Immature natural killer cell (primary cell): ENCODE measurements around the gene LHFPL2. TPM values are rescaled to one million over a fixed set of nuclear protein-coding genes. Genes with fewer than 3 reads are reported as not detected.
"Not testable (repeated sequence)": the region's sequence is repeated elsewhere in the genome, so short reads cannot be mapped to it uniquely, and the experiment has no call there.

Source experiments
- DNase-seq, 3 donors: peaks; one replicate each; pipeline ENCODE4 v3.0.0; 2022; ENCODE audit warnings: mixed read lengths in 1 of 3
- H3K27ac Mint-ChIP-seq, 6 donors: one replicate each; pipeline ENCODE4 v1.8.0; 2020; ENCODE audit warnings: mixed read lengths in 6 of 6, mild to moderate bottlenecking in 5 of 6, inconsistent platforms in 4 of 6, moderate library complexity in 3 of 6
- H3K27me3 Mint-ChIP-seq, 3 donors: one replicate each; pipeline ENCODE4 v1.8.0; 2020 to 2021; ENCODE audit warnings: low read depth in 3 of 3, mild to moderate bottlenecking in 3 of 3, mixed read lengths in 3 of 3, moderate library complexity in 3 of 3, inconsistent platforms in 1 of 3
- H3K36me3 Mint-ChIP-seq, 3 donors: one replicate each; pipeline ENCODE4 v1.8.0; 2020; ENCODE audit warnings: mixed read lengths in 3 of 3, inconsistent platforms in 2 of 3, mild to moderate bottlenecking in 2 of 3
- H3K4me1 Mint-ChIP-seq, 2 donors: one replicate each; pipeline ENCODE4 v1.8.0; 2020; ENCODE audit warnings: inconsistent platforms in 2 of 2, mild to moderate bottlenecking in 2 of 2, mixed read lengths in 2 of 2, moderate library complexity in 1 of 2
- H3K4me3 Mint-ChIP-seq, 5 donors: one replicate each; pipeline ENCODE4 v1.8.0; 2020; ENCODE audit warnings: mild to moderate bottlenecking in 5 of 5, mixed read lengths in 5 of 5, inconsistent platforms in 3 of 5, moderate library complexity in 3 of 5
- H3K9me3 Mint-ChIP-seq, 6 donors: one replicate each; pipeline ENCODE4 v1.8.0; 2020; ENCODE audit warnings: mild to moderate bottlenecking in 6 of 6, mixed read lengths in 6 of 6, inconsistent platforms in 4 of 6, moderate library complexity in 3 of 6
- polyA plus RNA-seq, 3 donors: library from polyadenylated mRNA; unstranded; fragments of 300-500 nt; fragmentation: Illumina TruSeq; gene quantifications; one replicate each; pipeline ENCODE4 v1.2.3, GENCODE V29; 2021

Gene LHFPL2
- polyA plus RNA-seq, 3 donors from 2014 or later, result 0.09 to 0.49 TPM; not detected in 1

DNA sequence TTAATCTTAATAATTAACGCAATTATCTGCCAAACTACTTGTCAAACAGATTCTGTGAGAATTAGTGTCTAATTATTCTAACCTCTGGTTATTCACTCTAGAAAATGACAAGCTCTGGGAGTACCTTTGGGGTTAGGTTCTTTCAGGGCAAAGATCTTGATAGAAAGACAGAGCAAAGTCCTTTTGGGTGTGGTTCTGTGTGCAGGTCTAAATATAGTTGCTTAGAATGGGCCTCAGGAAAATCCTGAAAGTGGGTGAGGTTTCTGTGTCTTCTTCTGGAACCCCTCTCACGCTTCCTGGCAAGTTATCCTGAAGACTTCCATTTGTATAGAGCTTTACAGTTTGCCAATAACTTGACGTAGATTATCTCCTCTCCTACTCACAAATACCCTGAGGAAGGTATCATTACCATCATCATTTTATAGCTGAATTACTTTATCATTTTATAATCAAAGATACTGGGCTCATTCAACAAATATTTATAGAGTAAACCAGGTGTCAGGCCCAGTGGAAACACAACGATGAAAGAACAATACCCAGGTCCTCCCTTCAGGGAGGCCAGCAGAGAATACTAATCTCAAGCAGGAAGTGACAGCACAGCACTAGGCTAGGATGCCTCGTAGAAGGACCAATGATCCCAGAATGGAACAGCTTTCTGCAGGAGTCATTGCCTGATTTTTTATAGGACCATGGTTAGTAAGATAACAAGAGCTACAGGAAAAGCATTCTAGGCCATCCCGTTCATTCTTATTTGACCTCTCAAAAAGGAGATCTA lies 27.6 kb upstream of the LHFPL2 start:
- no peaks in the 10 kb centered on the region for H3K9me3 Mint-ChIP-seq
- H3K4me1 Mint-ChIP-seq, result no peaks in the 10 kb centered on the region
- peaks cover 0 to 7% (median 0%) of the 10 kb centered on the region in 3 donors for H3K27me3 Mint-ChIP-seq
- DNase-seq, result no peak
- H3K27ac Mint-ChIP-seq, result no peak overlapping the region
- H3K36me3 Mint-ChIP-seq, result no peaks in the 10 kb centered on the region
- H3K4me3 Mint-ChIP-seq, result no peak overlapping the region

DNA sequence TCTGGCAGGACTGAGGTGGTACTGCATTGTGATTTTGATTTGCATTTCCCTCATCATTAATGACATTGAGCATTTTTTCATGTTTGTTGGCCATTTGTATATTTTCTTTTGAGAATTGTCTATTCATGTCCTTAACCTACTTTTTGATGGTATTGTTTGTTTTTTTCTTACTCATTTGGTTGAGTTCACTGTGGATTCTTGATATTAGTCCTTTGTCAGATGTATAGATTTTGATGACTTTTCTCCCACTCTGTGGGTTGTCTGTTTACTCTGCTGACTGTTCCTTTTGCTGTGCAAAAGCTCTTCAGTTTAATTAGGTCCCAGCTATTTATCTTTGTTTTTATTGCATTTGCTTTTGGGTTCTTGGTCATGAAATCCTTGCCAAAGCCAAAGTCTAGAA lies 25.3 kb upstream of the LHFPL2 start:
- DNase-seq, result not testable (repeated sequence)

DNA sequence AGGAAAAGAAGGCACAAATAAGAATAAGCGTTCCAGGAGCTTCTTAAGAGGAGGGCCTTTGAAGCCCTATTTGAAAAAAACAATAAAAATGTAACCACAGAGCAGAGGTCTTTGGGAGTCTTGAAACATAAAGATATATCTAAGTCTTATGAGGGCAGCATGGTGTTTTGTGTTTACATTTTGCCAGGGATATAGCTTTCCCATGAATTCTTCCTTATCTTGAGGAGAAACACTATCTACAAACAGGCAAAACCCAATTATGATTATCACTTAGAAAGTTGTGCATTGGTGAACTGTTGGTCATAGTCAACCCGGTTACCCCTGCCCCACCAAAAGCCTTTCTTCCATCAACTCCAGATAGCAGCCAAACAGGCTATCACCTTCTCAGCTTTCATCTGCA lies 23.6 kb upstream of the LHFPL2 start:
- no peaks in the 10 kb centered on the region for H3K9me3 Mint-ChIP-seq
- DNase-seq, result no peak
- H3K27me3 Mint-ChIP-seq, result peaks cover 0 to 6% (median 2%) of the 10 kb centered on the region in 3 donors
- H3K4me1 Mint-ChIP-seq, result no peaks in the 10 kb centered on the region
- H3K27ac Mint-ChIP-seq, result no peak overlapping the region
- no peaks in the 10 kb centered on the region for H3K36me3 Mint-ChIP-seq
- no peak overlapping the region for H3K4me3 Mint-ChIP-seq

More for the DNA sequence above, 25.3 kb upstream of the LHFPL2 start:
- not testable (repeated sequence) for H3K4me1 Mint-ChIP-seq, H3K27ac Mint-ChIP-seq, H3K4me3 Mint-ChIP-seq, H3K9me3 Mint-ChIP-seq, H3K27me3 Mint-ChIP-seq, H3K36me3 Mint-ChIP-seq

DNA sequence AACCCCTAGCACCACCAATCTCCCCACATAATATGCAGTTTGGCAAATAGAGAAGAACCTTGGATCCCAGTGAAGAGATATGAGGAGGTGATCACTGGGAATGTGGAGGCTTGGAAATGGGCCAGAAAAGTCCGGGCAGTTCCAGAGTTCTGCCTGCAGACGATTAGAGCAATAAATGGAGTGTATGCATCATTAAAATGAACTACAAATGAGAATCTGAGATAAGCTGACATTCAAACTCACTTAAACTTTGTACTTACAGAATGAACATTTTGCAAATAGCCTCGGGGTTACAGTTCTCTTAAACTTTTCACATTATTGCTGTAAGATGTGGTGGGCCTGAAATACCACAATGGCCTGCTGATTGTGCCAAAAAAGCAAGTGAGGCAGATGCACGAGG lies 23.0 kb upstream of the LHFPL2 start:
- no peak overlapping the region for H3K4me3 Mint-ChIP-seq
- H3K9me3 Mint-ChIP-seq, result no peaks in the 10 kb centered on the region

DNA sequence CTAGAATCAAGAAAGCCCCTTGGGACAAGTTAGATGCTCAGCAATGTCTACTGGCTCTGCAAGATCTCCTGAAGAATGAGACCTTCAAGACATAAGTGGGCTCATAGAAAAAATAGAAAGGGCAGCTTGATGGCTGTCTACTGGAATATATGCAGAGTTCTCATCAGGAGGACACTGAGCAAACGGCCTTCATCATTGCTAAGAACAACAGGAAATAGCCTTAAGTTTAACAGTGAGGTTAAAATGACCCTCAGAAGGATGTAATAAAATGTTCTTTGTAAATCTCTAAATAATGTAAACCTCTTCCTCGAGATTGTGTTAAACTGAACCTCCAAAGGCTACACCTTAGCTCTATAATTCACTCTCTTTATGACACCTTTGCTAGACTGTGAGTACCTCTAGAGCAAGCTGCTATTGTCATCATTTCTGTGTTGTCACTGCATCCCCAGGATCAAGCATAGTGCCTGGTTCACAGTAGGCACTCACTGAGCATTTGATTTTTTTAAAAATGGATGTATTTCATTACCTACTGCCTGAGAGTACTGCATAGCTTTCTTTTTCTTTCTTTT lies 22.2 kb upstream of the LHFPL2 start:
- H3K9me3 Mint-ChIP-seq, result no peaks in the 10 kb centered on the region
- no peak overlapping the region for H3K4me3 Mint-ChIP-seq
- no peak for DNase-seq
- no peak overlapping the region for H3K27ac Mint-ChIP-seq
- H3K4me1 Mint-ChIP-seq, result no peaks in the 10 kb centered on the region
- no peaks in the 10 kb centered on the region for H3K36me3 Mint-ChIP-seq
- H3K27me3 Mint-ChIP-seq, result peaks cover 3 to 6% (median 3%) of the 10 kb centered on the region in 3 donors

More for the DNA sequence above, 23.0 kb upstream of the LHFPL2 start:
- Mint-ChIP-seq H3K36me3 (no peaks in the 10 kb centered on the region), H3K27ac (no peak overlapping the region), H3K27me3 (peaks cover 0 to 6% (median 3%) of the 10 kb centered on the region in 3 donors), H3K4me1 (no peaks in the 10 kb centered on the region)
- DNase-seq, result no peak

DNA sequence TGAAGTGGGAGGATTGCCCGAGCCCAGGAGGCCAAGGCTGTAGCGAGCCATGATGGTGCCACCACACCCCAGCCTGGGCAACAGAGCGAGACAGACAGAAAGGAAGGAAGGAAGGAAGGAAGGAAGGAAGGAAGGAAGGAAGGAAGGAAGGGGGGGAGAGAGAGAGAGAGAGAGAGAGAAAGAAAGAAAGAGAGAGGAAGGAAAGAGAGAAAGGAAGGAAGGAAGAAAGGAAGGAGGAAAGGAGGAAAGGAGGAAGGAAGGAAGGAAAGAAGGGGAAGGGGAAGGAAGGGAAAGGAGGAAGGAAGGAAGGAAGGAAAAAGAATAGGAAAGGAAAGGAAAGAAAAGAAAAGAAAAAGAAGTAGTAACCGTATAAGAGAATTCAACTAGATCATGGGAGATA lies 20.8 kb upstream of the LHFPL2 start:
- H3K27ac Mint-ChIP-seq, result no peak overlapping the region
- no peaks in the 10 kb centered on the region for H3K36me3 Mint-ChIP-seq
- H3K4me3 Mint-ChIP-seq, result no peak overlapping the region
- peaks cover 3 to 8% (median 3%) of the 10 kb centered on the region in 3 donors for H3K27me3 Mint-ChIP-seq
- DNase-seq, result no peak
- H3K9me3 Mint-ChIP-seq, result no peaks in the 10 kb centered on the region
- H3K4me1 Mint-ChIP-seq, result no peaks in the 10 kb centered on the region

DNA sequence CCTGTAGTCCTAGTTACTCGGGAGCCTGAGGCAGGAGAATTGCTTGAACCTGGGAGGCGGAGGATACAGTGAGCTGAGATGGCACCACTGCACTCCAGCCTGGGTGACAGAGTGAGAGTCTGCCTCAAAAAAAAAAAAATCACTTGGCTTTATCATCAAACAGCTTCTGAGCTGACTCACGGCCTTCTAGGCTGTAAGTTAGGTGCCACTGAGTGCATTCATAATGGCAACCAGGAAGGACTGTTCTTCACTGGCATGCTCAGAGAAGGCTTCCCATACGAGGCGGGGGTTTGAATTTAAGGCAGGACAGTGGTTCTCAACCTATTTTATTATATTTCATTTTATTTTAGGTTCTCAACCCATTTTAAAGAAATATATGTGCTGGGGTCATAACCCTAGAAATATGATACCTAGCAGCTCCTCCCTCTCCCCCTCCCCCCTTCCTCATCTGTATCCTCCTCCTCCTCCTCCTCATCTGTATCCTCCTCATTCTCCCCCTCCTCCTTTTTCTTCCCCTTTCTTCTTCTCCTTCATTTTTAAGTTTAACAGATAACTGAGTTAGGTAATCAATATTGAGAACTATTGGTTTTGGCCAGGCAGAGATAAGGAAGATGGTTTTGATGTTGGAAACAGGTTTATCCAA lies 19.0 kb upstream of the LHFPL2 start:
- no peaks in the 10 kb centered on the region for H3K4me1 Mint-ChIP-seq
- H3K27me3 Mint-ChIP-seq, result peaks cover 4 to 6% (median 5%) of the 10 kb centered on the region in 3 donors
- no peak overlapping the region for H3K27ac Mint-ChIP-seq
- no peak overlapping the region for H3K4me3 Mint-ChIP-seq
- no peaks in the 10 kb centered on the region for H3K36me3 Mint-ChIP-seq
- no peaks in the 10 kb centered on the region for H3K9me3 Mint-ChIP-seq
- no peak for DNase-seq

DNA sequence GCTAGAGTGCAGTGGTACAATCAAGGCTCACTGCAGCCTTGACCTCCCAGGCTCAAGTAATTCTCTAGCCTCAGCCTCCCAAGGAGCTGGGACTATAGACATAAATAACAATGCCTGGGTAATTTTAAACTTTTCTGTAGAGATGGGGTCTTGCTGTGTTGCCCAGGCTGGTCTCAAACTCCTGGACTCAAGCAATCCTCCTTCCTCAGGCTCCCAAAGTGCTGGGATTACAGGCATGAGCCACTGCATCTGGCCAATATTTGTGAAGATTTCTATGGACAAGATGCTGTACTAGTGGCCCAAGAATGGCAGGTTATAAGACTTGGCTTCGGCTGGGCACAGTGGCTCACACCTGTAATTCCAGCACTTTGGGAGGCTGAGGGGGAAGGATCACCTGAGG lies 18.4 kb upstream of the LHFPL2 start:
- H3K4me1 Mint-ChIP-seq, H3K4me3 Mint-ChIP-seq, H3K9me3 Mint-ChIP-seq, H3K27me3 Mint-ChIP-seq, H3K27ac Mint-ChIP-seq, H3K36me3 Mint-ChIP-seq, DNase-seq: not testable (repeated sequence)

DNA sequence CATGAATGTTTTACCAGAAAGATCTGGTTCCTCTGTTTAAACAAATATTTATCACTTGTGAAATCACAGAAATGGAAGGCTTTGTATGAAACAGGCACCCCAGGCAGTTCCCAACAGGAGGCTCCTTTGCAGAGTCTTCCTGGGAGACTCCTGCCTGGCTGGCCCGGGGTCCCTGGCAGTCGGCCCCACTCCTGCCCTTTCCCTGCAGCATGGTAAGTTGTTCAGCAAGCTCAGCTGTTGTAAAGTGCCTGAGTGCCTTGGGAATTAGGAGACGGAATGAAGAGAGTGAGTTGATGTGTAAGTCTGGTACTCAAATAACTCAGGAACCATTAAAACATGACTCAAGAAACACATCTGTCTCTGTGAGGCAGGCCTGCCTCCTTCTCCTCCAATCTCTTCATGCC lies 17.5 kb upstream of the LHFPL2 start:
- H3K36me3 Mint-ChIP-seq, result no peaks in the 10 kb centered on the region
- peaks cover 2 to 9% (median 7%) of the 10 kb centered on the region in 3 donors for H3K27me3 Mint-ChIP-seq
- H3K27ac Mint-ChIP-seq, result no peak overlapping the region
- DNase-seq, result no peak
- no peak overlapping the region for H3K4me3 Mint-ChIP-seq
- no peaks in the 10 kb centered on the region for H3K9me3 Mint-ChIP-seq
- H3K4me1 Mint-ChIP-seq, result no peaks in the 10 kb centered on the region

DNA sequence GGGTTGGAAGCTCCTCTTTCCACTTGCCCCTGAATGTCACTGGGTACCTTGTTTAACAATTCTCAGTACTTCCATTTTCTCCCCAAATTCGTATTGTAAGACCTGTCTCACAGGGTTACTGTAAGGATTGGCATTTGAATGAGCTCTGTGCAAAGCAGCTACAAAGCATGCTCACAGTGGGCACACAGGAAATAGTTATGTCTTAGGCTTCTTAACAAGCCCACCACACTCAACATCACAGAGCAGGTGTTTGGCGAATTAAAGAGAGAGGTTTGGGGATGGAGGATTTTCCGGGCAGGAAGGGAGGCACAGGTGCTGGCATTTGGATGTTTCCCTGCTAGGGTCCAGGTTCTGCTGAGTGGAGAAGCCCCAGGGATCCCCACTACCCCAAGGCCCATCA lies 17.0 kb upstream of the LHFPL2 start:
- Mint-ChIP-seq H3K4me3 (no peak overlapping the region), H3K4me1 (no peaks in the 10 kb centered on the region), H3K27me3 (peaks cover 6 to 9% (median 7%) of the 10 kb centered on the region in 3 donors), H3K27ac (no peak overlapping the region), H3K9me3 (no peaks in the 10 kb centered on the region), H3K36me3 (no peaks in the 10 kb centered on the region)
- no peak for DNase-seq

DNA sequence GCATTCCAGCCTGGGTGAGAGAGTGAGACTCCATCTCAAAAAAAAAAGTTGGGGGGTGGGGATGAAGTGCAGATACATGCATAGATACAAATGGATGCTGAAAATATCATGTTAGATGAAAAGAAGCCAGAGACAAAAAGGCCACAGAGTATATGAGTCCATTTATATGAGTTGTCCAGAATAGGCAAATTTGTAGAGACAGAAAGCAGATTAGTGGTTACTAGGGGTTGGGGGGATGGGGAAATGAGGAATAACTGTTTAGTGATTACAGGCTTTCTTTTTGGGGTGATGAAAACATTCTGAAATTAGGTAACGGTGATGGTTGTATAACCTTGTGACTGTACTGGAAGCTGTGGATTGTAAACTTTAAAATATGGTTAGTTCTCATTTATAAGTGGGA lies 13.8 kb upstream of the LHFPL2 start:
- H3K27me3 Mint-ChIP-seq, result peaks cover 7 to 12% (median 9%) of the 10 kb centered on the region in 3 donors
- H3K4me1 Mint-ChIP-seq, result no peaks in the 10 kb centered on the region
- H3K27ac Mint-ChIP-seq, result no peak overlapping the region
- H3K36me3 Mint-ChIP-seq, result no peaks in the 10 kb centered on the region
- H3K9me3 Mint-ChIP-seq, result no peaks in the 10 kb centered on the region
- no peak for DNase-seq
- no peak overlapping the region for H3K4me3 Mint-ChIP-seq

DNA sequence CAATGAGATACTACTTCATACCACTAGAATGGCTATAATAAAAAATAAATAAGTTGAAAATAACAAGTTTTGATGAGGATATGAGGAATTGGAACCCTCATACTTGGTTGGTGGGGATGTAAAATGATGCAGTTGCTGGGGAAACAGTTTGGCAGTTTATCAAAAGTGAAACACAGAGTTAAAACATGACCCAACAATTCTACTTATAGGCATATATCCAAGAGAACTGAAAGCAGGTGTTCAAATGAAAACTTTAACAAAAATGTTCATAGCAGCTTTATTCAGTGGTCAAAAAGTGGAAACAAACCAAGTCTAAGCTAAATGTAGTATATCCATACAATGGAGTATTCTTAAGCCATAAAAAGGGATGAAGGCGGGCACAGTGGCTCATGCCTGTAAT lies 13.1 kb upstream of the LHFPL2 start:
- H3K36me3 Mint-ChIP-seq, result no peaks in the 10 kb centered on the region
- peaks cover 8 to 9% (median 9%) of the 10 kb centered on the region in 3 donors for H3K27me3 Mint-ChIP-seq
- DNase-seq, result no peak
- no peaks in the 10 kb centered on the region for H3K9me3 Mint-ChIP-seq
- H3K4me3 Mint-ChIP-seq, result no peak overlapping the region
- no peaks in the 10 kb centered on the region for H3K4me1 Mint-ChIP-seq
- no peak overlapping the region for H3K27ac Mint-ChIP-seq

DNA sequence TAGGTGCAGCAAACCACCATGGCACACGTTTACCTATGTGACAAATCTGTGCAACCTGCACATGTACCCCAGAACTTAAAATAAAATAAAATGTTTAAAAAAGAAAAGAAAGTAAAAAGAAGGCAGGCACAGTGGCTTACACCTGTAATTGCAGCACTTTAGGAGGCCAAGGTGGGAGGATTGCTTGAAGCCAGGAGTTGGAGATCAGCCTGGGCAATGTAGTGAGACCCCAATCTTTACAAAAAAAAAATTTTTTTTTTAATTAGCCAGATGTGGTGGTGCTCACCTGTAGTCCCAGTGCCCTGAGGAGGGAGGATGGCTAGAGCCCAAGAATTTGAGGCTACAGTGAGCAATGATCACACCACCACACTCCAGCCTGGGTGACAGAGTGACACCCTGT lies 12.5 kb upstream of the LHFPL2 start:
- peaks cover 6 to 9% (median 8%) of the 10 kb centered on the region in 3 donors for H3K27me3 Mint-ChIP-seq
- no peaks in the 10 kb centered on the region for H3K4me1 Mint-ChIP-seq
- H3K4me3 Mint-ChIP-seq, result no peak overlapping the region
- H3K9me3 Mint-ChIP-seq, result no peaks in the 10 kb centered on the region
- H3K36me3 Mint-ChIP-seq, result no peaks in the 10 kb centered on the region
- no peak for DNase-seq
- H3K27ac Mint-ChIP-seq, result no peak overlapping the region

DNA sequence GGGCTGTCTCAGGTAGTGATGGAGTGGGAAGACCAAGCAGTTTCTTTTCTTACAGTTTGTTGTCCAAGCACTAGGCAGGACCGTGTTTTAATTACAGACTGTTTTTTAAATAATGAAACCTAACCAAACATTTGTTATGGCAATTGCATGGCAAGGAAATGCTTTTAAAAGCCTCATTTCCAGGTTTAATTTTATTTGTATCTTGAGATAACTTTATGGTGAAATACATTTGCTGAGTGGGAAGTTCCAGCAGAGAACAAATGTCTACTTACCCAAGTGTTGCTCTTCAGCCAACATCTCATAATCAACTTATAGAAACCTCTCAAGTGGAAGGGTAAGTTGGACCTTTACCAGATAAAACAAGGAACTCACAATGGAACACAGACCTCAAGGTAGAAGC lies 11.8 kb upstream of the LHFPL2 start:
- Mint-ChIP-seq H3K4me1 (no peaks in the 10 kb centered on the region), H3K9me3 (no peaks in the 10 kb centered on the region), H3K27me3 (peaks cover 6 to 9% (median 8%) of the 10 kb centered on the region in 3 donors), H3K36me3 (no peaks in the 10 kb centered on the region), H3K4me3 (no peak overlapping the region), H3K27ac (no peak overlapping the region)
- no peak for DNase-seq
